Colonic mucosa (tissue), 4 donors: ENCODE results near the gene C2CD2L. TPM values are rescaled to one million over a fixed set of nuclear protein-coding genes. Genes with fewer than 3 reads are reported as not detected.

Source experiments
- DNase-seq: peaks from one replicate; pipeline ENCODE4 v3.0.0-alpha.2; 2020
- H3K27ac ChIP-seq: fragments of 200-600 bp; one replicate; pipeline ENCODE4 v1.8.0; 2021
- H3K27me3 ChIP-seq: fragments of 200-600 bp; one replicate; pipeline ENCODE4 v1.8.0; 2021
- H3K36me3 ChIP-seq: fragments of 200-600 bp; one replicate; pipeline ENCODE4 v1.8.0; 2021
- H3K4me1 ChIP-seq: fragments of 200-600 bp; one replicate; pipeline ENCODE4 v1.8.0; 2021; ENCODE audit warnings: mild to moderate bottlenecking
- H3K4me3 ChIP-seq: fragments of 200-600 bp; one replicate; pipeline ENCODE4 v1.8.0; 2021
- H3K9ac ChIP-seq, 2 donors: one replicate each; pipeline ENCODE4 v1.7.0; 2013; ENCODE audit warnings: control low read depth in 2 of 2, low read depth in 2 of 2, low read length in 2 of 2
- H3K9me3 ChIP-seq: fragments of 200-600 bp; one replicate; pipeline ENCODE4 v1.8.0; 2021
- CTCF ChIP-seq: fragments of 200-600 bp; IDR thresholded peaks from one replicate; pipeline ENCODE4 v1.8.0; 2022; ENCODE audit warnings: antibody characterized with exemption, mild to moderate bottlenecking
- intact Hi-C: fragments of 100-400 bp; cut with DNase I; formaldehyde crosslinking; loops from one replicate; pipeline ENCODE4 v1.14.1; 2022
- total RNA-seq, 2 donors: library from RNA; stranded (reverse); fragmentation: NEBNext Ultra II Directional in 1 of 2; extraction: Animal tissue kit (Norgen Biotek cat#: 25700) in 1 of 2; gene quantifications; one replicate each; pipeline ENCODE4 v1.2.1, GENCODE V29; 2021
- donor health status: healthy.
- donor health status: DM: no; HTN: no; CAD: no.
- donor health status: DM: no; HTN: no; CAD: no.

C2CD2L gene
- total RNA-seq, 2 donors from 2014 or later = 20.6 to 27.9 TPM

GRCh38 chr11:119067371-119068222 is 39.5 kb upstream of the C2CD2L start, which contains the start of gene VPS11:
Gene VPS11 (plus strand): TSS chr11:119067818. CDS start chr11:119067824, 6 bp downstream.
- H3K4me1 ChIP-seq = no peaks in the 10 kb centered on the region

GRCh38 chr11:119077839-119078238 is 29.3 kb upstream of the C2CD2L start:
- no peak for TF ChIP-seq CTCF
- intact Hi-C loops = no loop called here
- Histone ChIP-seq H3K9me3 (no peaks in the 10 kb centered on the region), H3K36me3 (peaks cover 28% of the 10 kb centered on the region), H3K4me3 (no peak overlapping the region), H3K27me3 (no peaks in the 10 kb centered on the region), H3K4me1 (no peaks in the 10 kb centered on the region), H3K9ac (no peak overlapping the region), H3K27ac (no peak overlapping the region)
- no peak for DNase-seq

More at GRCh38 chr11:119067371-119068222, 39.5 kb upstream of the C2CD2L start, which contains the start of gene VPS11:
- H3K27me3 ChIP-seq = no peaks in the 10 kb centered on the region
- H3K36me3 ChIP-seq = peaks cover 9% of the 10 kb centered on the region
- peak within 1 kb of the TSS; percentile 73 for H3K27ac ChIP-seq
- peak within 1 kb of the TSS; percentile 79 to 95 for H3K9ac ChIP-seq
- no peaks in the 10 kb centered on the region for H3K9me3 ChIP-seq
- DNase-seq = peak; percentile 99
- H3K4me3 ChIP-seq = peak within 1 kb of the TSS; percentile 84
- intact Hi-C loops = no loop called here
- no peak for TF ChIP-seq CTCF

GRCh38 chr11:119078675-119079420 is 28.3 kb upstream of the C2CD2L start:
- H3K27ac ChIP-seq = no peak overlapping the region
- H3K36me3 ChIP-seq = peaks cover 20% of the 10 kb centered on the region
- no peaks in the 10 kb centered on the region for H3K27me3 ChIP-seq
- H3K9ac ChIP-seq = no peak overlapping the region
- H3K9me3 ChIP-seq = no peaks in the 10 kb centered on the region
- TF ChIP-seq CTCF = no peak
- intact Hi-C loops = no loop called here
- peaks cover under 1% of the 10 kb centered on the region for H3K4me1 ChIP-seq
- DNase-seq = no peak
- no peak overlapping the region for H3K4me3 ChIP-seq

GRCh38 chr11:119081682-119082260 is 25.4 kb upstream of the C2CD2L start:
- TF ChIP-seq CTCF = no peak
- no peak overlapping the region for H3K4me3 ChIP-seq
- H3K27me3 ChIP-seq = no peaks in the 10 kb centered on the region
- H3K27ac ChIP-seq = no peak overlapping the region
- no peaks in the 10 kb centered on the region for H3K9me3 ChIP-seq
- no peak overlapping the region for H3K9ac ChIP-seq
- H3K4me1 ChIP-seq = peaks cover 7% of the 10 kb centered on the region
- peaks cover 7% of the 10 kb centered on the region for H3K36me3 ChIP-seq
- no peak for DNase-seq
- intact Hi-C loops = no loop called here

GRCh38 chr11:119084663-119085436 is 22.3 kb upstream of the C2CD2L start, which contains the start of gene HMBS:
Gene HMBS (plus strand): TSS chr11:119084881. CDS start chr11:119085034, 153 bp downstream.
- Histone ChIP-seq H3K9ac (peak within 1 kb of the TSS; percentile 68 to 88), H3K36me3 (no peaks in the 10 kb centered on the region), H3K9me3 (no peaks in the 10 kb centered on the region), H3K27me3 (no peaks in the 10 kb centered on the region), H3K27ac (peak within 1 kb of the TSS; percentile 77), H3K4me3 (peak within 1 kb of the TSS; percentile 57), H3K4me1 (peaks cover 7% of the 10 kb centered on the region)
- intact Hi-C loops = no loop called here
- no peak for TF ChIP-seq CTCF
- peak; percentile 95 for DNase-seq
